ENCODE measurements around the gene CCNL1. TPM values are rescaled to one million over a fixed set of nuclear protein-coding genes. Genes with fewer than 3 reads are reported as not detected.

The CCNL1 gene
- total RNA-seq, 1 donor: 194 TPM

- H3K4me2 ChIP-seq (ENCODE audit: insufficient read depth, low read length): peak overlapping the region; percentile 57
- no peaks in the 10 kb centered on the region for H4K20me1 ChIP-seq (ENCODE audit: insufficient read depth, low read length)
- H3K79me2 ChIP-seq (ENCODE audit: insufficient read depth, low read length): no peaks in the 10 kb centered on the region
- H3K4me1 ChIP-seq (ENCODE audit: insufficient read depth, low read length): peaks cover 81% of the 10 kb centered on the region
- DNase-seq (ENCODE audit: insufficient read length, low spot score, missing footprints): peak; percentile 89
- peak overlapping the region; percentile 80 for H2AFZ ChIP-seq (ENCODE audit: low read length)
- TF ChIP-seq, protein P1, sequence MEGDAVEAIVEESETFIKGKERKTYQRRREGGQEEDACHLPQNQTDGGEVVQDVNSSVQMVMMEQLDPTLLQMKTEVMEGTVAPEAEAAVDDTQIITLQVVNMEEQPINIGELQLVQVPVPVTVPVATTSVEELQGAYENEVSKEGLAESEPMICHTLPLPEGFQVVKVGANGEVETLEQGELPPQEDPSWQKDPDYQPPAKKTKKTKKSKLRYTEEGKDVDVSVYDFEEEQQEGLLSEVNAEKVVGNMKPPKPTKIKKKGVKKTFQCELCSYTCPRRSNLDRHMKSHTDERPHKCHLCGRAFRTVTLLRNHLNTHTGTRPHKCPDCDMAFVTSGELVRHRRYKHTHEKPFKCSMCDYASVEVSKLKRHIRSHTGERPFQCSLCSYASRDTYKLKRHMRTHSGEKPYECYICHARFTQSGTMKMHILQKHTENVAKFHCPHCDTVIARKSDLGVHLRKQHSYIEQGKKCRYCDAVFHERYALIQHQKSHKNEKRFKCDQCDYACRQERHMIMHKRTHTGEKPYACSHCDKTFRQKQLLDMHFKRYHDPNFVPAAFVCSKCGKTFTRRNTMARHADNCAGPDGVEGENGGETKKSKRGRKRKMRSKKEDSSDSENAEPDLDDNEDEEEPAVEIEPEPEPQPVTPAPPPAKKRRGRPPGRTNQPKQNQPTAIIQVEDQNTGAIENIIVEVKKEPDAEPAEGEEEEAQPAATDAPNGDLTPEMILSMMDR (IDR thresholded peaks at IDR 0.05; ENCODE audit: extremely low read depth, low read depth, low read length): peak; percentile 68
- peak overlapping the region; percentile 91 for H3K27ac ChIP-seq (ENCODE audit: low read depth, low read length)
- no peaks in the 10 kb centered on the region for H3K27me3 ChIP-seq (ENCODE audit: insufficient read depth, low read length)
- H3K9me3 ChIP-seq (ENCODE audit: low read depth, low read length): no peaks in the 10 kb centered on the region
- H3K36me3 ChIP-seq (ENCODE audit: insufficient read depth, low read length): no peaks in the 10 kb centered on the region
- no peak overlapping the region for H3K4me3 ChIP-seq (ENCODE audit: insufficient read depth, low read length)
Observed at GRCh38 chr3:157130467-157131251, 29.3 kb downstream of the CCNL1 start.

GRCh38 chr3:157129803-157130466, 30.0 kb downstream of the CCNL1 start:
- Histone ChIP-seq H2AFZ (ENCODE audit: low read length) (peak overlapping the region; percentile 80), H3K4me1 (ENCODE audit: insufficient read depth, low read length) (peaks cover 78% of the 10 kb centered on the region), H3K27me3 (ENCODE audit: insufficient read depth, low read length) (no peaks in the 10 kb centered on the region), H4K20me1 (ENCODE audit: insufficient read depth, low read length) (no peaks in the 10 kb centered on the region), H3K79me2 (ENCODE audit: insufficient read depth, low read length) (no peaks in the 10 kb centered on the region), H3K36me3 (ENCODE audit: insufficient read depth, low read length) (no peaks in the 10 kb centered on the region), H3K4me3 (ENCODE audit: insufficient read depth, low read length) (no peak overlapping the region), H3K27ac (ENCODE audit: low read depth, low read length) (peak overlapping the region; percentile 91), H3K4me2 (ENCODE audit: insufficient read depth, low read length) (peak overlapping the region; percentile 57), H3K9me3 (ENCODE audit: low read depth, low read length) (no peaks in the 10 kb centered on the region)
- DNase-seq (ENCODE audit: insufficient read length, low spot score, missing footprints): peak; percentile 49
- TF ChIP-seq, protein P1 (IDR thresholded peaks at IDR 0.05; ENCODE audit: extremely low read depth, low read depth, low read length): no peak

DNA sequence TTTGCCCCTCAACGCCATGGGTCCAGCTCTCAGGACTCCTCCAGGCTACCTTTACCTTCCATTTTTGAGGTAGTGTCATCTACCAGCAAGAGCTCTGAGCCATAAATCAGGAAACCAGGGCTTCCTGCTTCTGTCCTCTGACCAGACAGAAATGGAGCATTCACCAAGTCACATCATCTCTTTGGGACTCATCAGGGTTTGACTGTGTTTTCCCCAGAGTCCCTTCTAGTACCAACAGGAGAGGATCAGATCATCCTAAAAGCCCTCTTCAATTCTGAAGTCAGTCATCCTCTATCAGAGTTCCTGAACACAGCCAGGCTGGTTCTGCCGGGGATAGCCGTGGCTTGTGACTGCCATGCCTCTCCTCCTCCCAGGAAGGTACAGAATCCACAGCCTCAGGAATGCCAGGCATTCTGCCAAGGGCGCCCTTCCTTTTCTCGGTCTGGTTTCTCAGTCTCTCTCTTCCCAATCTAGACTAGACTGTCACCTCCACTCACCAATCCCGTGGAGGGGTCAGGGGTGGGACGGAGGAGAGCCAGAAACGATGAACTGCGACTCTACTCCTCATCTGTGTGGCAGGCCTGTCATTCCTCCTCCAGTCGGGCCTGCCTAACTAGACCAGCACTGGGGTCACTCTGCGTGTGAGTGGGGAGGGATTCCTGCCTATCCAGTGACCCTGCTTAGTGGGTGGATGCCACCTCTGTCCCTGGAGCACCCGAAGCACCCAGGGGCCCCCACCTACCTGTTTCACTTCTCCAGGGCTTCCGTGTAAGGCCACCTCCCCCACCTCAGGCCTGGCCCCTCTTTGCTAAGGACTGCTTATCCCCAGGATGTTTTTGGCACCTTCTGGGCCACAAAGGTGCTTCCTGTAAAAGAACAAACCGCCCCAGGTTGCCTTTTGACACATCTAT, 30.9 kb downstream of the CCNL1 start:
- Histone ChIP-seq H3K27ac (ENCODE audit: low read depth, low read length) (peak overlapping the region; percentile 91), H4K20me1 (ENCODE audit: insufficient read depth, low read length) (no peaks in the 10 kb centered on the region), H3K4me3 (ENCODE audit: insufficient read depth, low read length) (no peak overlapping the region), H3K79me2 (ENCODE audit: insufficient read depth, low read length) (no peaks in the 10 kb centered on the region), H2AFZ (ENCODE audit: low read length) (peak overlapping the region; percentile 36), H3K9me3 (ENCODE audit: low read depth, low read length) (no peaks in the 10 kb centered on the region), H3K27me3 (ENCODE audit: insufficient read depth, low read length) (no peaks in the 10 kb centered on the region), H3K4me2 (ENCODE audit: insufficient read depth, low read length) (peak overlapping the region; percentile 53), H3K36me3 (ENCODE audit: insufficient read depth, low read length) (no peaks in the 10 kb centered on the region), H3K4me1 (ENCODE audit: insufficient read depth, low read length) (peaks cover 69% of the 10 kb centered on the region)
- TF ChIP-seq, protein P1 (IDR thresholded peaks at IDR 0.05; ENCODE audit: extremely low read depth, low read depth, low read length): no peak
- peak; percentile 68 for DNase-seq (ENCODE audit: insufficient read length, low spot score, missing footprints)
